Glutamatergic neuron (in vitro differentiated cells): ENCODE measurements around the gene B4GALNT3. TPM values are rescaled to one million over a fixed set of nuclear protein-coding genes. Genes with fewer than 3 reads are reported as not detected.
A peak's percentile ranks its signal among the peaks of the same experiment; 100 is the strongest.

Source experiments
- DNase-seq: peaks from one replicate; pipeline ENCODE4 v3.0.0; 2022
- H3K27ac Mint-ChIP-seq: one replicate; pipeline ENCODE4 v1.8.0; 2020; ENCODE audit warnings: mild to moderate bottlenecking, mixed read lengths, inconsistent platforms; ENCODE audit not compliant: unreplicated experiment
- H3K27me3 Mint-ChIP-seq: one replicate; pipeline ENCODE4 v1.8.0; 2020; ENCODE audit warnings: mild to moderate bottlenecking, moderate library complexity, mixed read lengths, inconsistent platforms; ENCODE audit not compliant: unreplicated experiment
- H3K36me3 Mint-ChIP-seq: one replicate; pipeline ENCODE4 v1.8.0; 2020; ENCODE audit warnings: mild to moderate bottlenecking, mixed read lengths, inconsistent platforms; ENCODE audit not compliant: unreplicated experiment
- H3K4me1 Mint-ChIP-seq: one replicate; pipeline ENCODE4 v1.8.0; 2020; ENCODE audit warnings: mild to moderate bottlenecking, low read depth, mixed read lengths, inconsistent platforms; ENCODE audit not compliant: unreplicated experiment
- H3K4me3 Mint-ChIP-seq: one replicate; pipeline ENCODE4 v1.8.0; 2020; ENCODE audit warnings: mild to moderate bottlenecking, mixed read lengths, inconsistent platforms; ENCODE audit not compliant: unreplicated experiment
- H3K9me3 Mint-ChIP-seq: one replicate; pipeline ENCODE4 v1.8.0; 2020; ENCODE audit warnings: mild to moderate bottlenecking, moderate library complexity, mixed read lengths, inconsistent platforms; ENCODE audit not compliant: unreplicated experiment
- CTCF ChIP-seq: fragments of 200-600 bp; sonication (generic); IDR thresholded peaks from one replicate; pipeline ENCODE4 v1.5.0; 2021; ENCODE audit not compliant: partially characterized antibody, unreplicated experiment
- total RNA-seq: library from RNA; stranded (reverse); fragmentation: NEBNext Ultra II Directional; extraction: Animal tissue kit (Norgen Biotek cat#: 25700); gene quantifications from one replicate; pipeline ENCODE4 v1.2.1, GENCODE V29; 2021; ENCODE audit not compliant: unreplicated experiment

B4GALNT3 gene
- total RNA-seq, 1 donor from 2014 or later = 3.3 TPM

GRCh38 chr12:559906-560455, 100.2 kb downstream of the B4GALNT3 start:
- no peak for TF ChIP-seq CTCF
- peak overlapping the region; percentile 45 for H3K4me3 Mint-ChIP-seq
- H3K9me3 Mint-ChIP-seq = peaks cover 23% of the 10 kb centered on the region
- peaks cover 10% of the 10 kb centered on the region for H3K27me3 Mint-ChIP-seq
- H3K27ac Mint-ChIP-seq = peak overlapping the region; percentile 90
- no peaks in the 10 kb centered on the region for H3K36me3 Mint-ChIP-seq
- peaks cover 50% of the 10 kb centered on the region for H3K4me1 Mint-ChIP-seq
- no peak for DNase-seq

- Mint-ChIP-seq H3K27me3 (peaks cover 10% of the 10 kb centered on the region), H3K27ac (peak overlapping the region; percentile 90), H3K4me3 (peak overlapping the region; percentile 46), H3K4me1 (peaks cover 52% of the 10 kb centered on the region), H3K9me3 (peaks cover 23% of the 10 kb centered on the region), H3K36me3 (peaks cover 3% of the 10 kb centered on the region)
- no peak for TF ChIP-seq CTCF
- peak; percentile 85 for DNase-seq
These were observed 101.1 kb downstream of the B4GALNT3 start for GRCh38 chr12:560691-561390.

DNA sequence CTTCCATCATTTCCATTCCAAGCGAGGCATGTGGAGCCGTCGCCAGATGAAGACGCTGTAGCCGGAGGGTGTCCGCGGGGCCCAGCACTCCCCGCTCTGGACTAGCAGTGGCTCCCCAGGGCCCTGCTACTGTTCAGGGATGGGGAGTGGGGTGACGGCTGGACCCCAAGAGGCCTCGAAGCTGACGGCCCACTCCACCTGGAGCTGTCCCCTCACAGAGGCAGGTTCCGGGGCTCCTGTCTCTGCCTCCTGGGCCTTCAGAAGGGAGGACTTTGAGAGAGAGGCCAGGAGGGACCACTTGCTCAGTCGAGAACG, 101.6 kb downstream of the B4GALNT3 start:
- DNase-seq = no peak
- peaks cover 52% of the 10 kb centered on the region for H3K4me1 Mint-ChIP-seq
- peaks cover 10% of the 10 kb centered on the region for H3K27me3 Mint-ChIP-seq
- H3K36me3 Mint-ChIP-seq = peaks cover 3% of the 10 kb centered on the region
- no peak for TF ChIP-seq CTCF
- peak overlapping the region; percentile 90 for H3K27ac Mint-ChIP-seq
- peaks cover 23% of the 10 kb centered on the region for H3K9me3 Mint-ChIP-seq
- H3K4me3 Mint-ChIP-seq = peak overlapping the region; percentile 46

DNA sequence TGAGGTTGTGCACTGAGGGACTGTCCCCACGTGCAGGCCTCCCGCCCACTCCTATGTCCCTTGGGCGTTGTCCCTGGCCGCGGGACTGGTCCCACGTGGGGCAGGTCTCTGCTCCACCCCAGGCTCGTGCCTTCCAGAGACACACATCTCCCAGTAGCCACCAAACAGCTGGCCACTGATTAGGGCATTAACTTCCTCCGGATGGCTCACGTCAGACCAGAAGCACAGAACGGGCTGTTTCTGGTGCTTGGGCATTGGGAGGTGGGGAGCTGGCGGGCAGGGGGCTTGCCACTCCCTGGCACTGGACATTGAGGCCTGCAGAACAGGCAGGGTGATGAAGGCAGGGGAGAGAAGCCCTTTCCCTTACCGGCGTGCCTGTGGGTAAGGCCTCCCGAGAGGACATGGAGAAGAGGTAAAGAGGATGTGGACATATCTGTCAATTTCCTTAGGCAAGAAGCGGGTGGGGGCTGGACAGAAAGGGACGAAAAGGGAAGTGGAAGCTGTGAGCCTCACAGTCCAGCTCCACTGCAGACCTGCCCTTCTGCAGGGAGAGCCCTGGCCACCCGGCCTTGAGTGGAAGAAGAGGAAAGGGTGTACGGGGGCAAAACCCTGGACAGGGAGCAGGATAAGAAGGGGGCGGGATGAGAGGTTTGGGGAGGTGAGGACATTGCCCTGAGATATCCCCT, 102.3 kb downstream of the B4GALNT3 start:
- peaks cover 12% of the 10 kb centered on the region for H3K27me3 Mint-ChIP-seq
- peaks cover 3% of the 10 kb centered on the region for H3K36me3 Mint-ChIP-seq
- H3K9me3 Mint-ChIP-seq = peaks cover 23% of the 10 kb centered on the region
- H3K27ac Mint-ChIP-seq = peak overlapping the region; percentile 69
- DNase-seq = no peak
- H3K4me1 Mint-ChIP-seq = peaks cover 57% of the 10 kb centered on the region
- H3K4me3 Mint-ChIP-seq = peak overlapping the region; percentile 38
- TF ChIP-seq CTCF = no peak

DNA sequence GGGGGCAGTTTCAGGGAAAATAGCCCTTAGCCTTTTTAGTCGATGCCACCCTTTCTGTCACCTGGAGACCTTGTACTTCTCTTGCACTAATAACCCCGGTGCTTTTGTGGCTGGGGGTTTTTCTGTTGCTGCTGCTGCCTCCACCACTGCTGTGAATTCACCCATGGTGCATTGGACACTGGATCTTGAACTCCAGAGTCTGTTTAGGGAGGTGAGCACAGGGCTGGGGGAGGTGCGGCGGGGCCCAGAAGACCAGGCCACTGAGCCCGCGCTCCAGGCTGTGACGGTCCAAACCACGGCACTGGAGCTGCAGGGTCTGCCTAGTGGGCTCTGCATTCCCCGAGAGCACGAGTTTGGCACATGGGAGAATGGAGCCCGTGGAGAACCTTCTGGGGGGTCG, 102.9 kb downstream of the B4GALNT3 start:
- no peak overlapping the region for H3K27ac Mint-ChIP-seq
- H3K36me3 Mint-ChIP-seq = peaks cover 3% of the 10 kb centered on the region
- peaks cover 11% of the 10 kb centered on the region for H3K27me3 Mint-ChIP-seq
- no peak for DNase-seq
- H3K9me3 Mint-ChIP-seq = peaks cover 23% of the 10 kb centered on the region
- TF ChIP-seq CTCF = no peak
- H3K4me1 Mint-ChIP-seq = peaks cover 57% of the 10 kb centered on the region
- no peak overlapping the region for H3K4me3 Mint-ChIP-seq
